Muscle of back (tissue), 11 donors: ENCODE data around the gene EVPL. TPM values are rescaled to one million over a fixed set of nuclear protein-coding genes. Genes with fewer than 3 reads are reported as not detected.
"Not testable (repeated sequence)": the region's sequence is repeated elsewhere in the genome, so short reads cannot be mapped to it uniquely, and the experiment has no call there.

ENCODE experiments used
- DNase-seq, 3 donors: peaks; one replicate each; pipeline versions ENCODE4 v3.0.0 to v3.0.0-alpha.2; 2013
- polyA plus RNA-seq, 10 donors: library from polyadenylated mRNA; unstranded; fragments of 120-200 nt; gene quantifications; one replicate each; pipeline ENCODE4 v1.2.1, GENCODE V29; 2013; ENCODE audit not compliant: insufficient read length in 10 of 10

EVPL gene
- polyA plus RNA-seq, 10 donors: 0.11 to 12.4 (median 0.18) TPM; not detected in 1

- no peak for DNase-seq
Measured at GRCh38 chr17:76000016-76000754, 26.9 kb downstream of the EVPL start.

GRCh38 chr17:75998327-75998795 lies 28.7 kb downstream of the EVPL start:
- no peak for DNase-seq

- peak in 1 of 3 donors; percentile 49 for DNase-seq
Measured at GRCh38 chr17:75996665-75997590, 30.2 kb downstream of the EVPL start.

- no peak for DNase-seq
Measured at GRCh38 chr17:75995385-75995925, 31.7 kb downstream of the EVPL start.

- no peak for DNase-seq
Measured at GRCh38 chr17:75994802-75995370, 32.2 kb downstream of the EVPL start.

GRCh38 chr17:75991396-75991795 lies 35.7 kb downstream of the EVPL start:
- DNase-seq: no peak

GRCh38 chr17:75987041-75987440 lies 40.1 kb downstream of the EVPL start:
- no peak for DNase-seq

GRCh38 chr17:75985986-75986385 lies 41.1 kb downstream of the EVPL start:
- no peak for DNase-seq

GRCh38 chr17:75983501-75984181 lies 43.5 kb downstream of the EVPL start:
- DNase-seq: no peak

GRCh38 chr17:75981019-75981615 lies 46.0 kb downstream of the EVPL start:
- no peak for DNase-seq

GRCh38 chr17:75980188-75981018 lies 46.7 kb downstream of the EVPL start:
- peak in 1 of 3 donors; percentile 38 for DNase-seq

GRCh38 chr17:75979705-75980187 lies 47.4 kb downstream of the EVPL start:
- no peak for DNase-seq

- peak; percentile 97 to 100 (median 98) for DNase-seq
Measured at GRCh38 chr17:75978938-75979704, 48.0 kb downstream of the EVPL start, which contains the start of the genes ACOX1 and TEN1. TSS of gene ACOX1 (minus strand) at chr17:75979166. CDS start at chr17:75979073, 93 bp downstream. TSS of gene TEN1 (plus strand) at chr17:75979240. CDS start at chr17:75986193, 6,953 bp downstream.

- DNase-seq: no peak
Measured at GRCh38 chr17:75976175-75976848, 50.8 kb downstream of the EVPL start.

GRCh38 chr17:75975757-75976174 lies 51.3 kb downstream of the EVPL start:
- DNase-seq: no peak

- not testable (repeated sequence) for DNase-seq
Measured at GRCh38 chr17:75975187-75975586, 51.9 kb downstream of the EVPL start.

- DNase-seq: no peak
Measured at GRCh38 chr17:75970626-75971025, 56.5 kb downstream of the EVPL start.

- DNase-seq: no peak
Measured at GRCh38 chr17:75970011-75970523, 57.0 kb downstream of the EVPL start.
